ENCODE measurements around the gene TMPO. TPM values are rescaled to one million over a fixed set of nuclear protein-coding genes. Genes with fewer than 3 reads are reported as not detected.
A peak's percentile ranks its signal among the peaks of the same experiment; 100 is the strongest.

Gene TMPO
- total and polyA plus RNA-seq, 10 of the 15 experiments (the other 5 are each of a cell fraction or from before 2014, with no cell fraction given), result 79.8 to 246 (median 179) TPM

GRCh38 chr12:98516111-98516873, 902 bp downstream of the TMPO start (continued):
- TF ChIP-seq ZNF592 (IDR thresholded peaks at IDR 0.05), result peak; percentile 45; the same call in 1 of the 2 replicates
- peak; percentile 81 for TF ChIP-seq RFX5 (IDR thresholded peaks at IDR 0.05; ENCODE audit: low read depth, low read length)
- TF ChIP-seq SMARCA5 (IDR thresholded peaks at IDR 0.05), result peak; percentile 45
- peak; percentile 56; the same call in 1 of the 2 replicates for TF ChIP-seq SMC3 (IDR thresholded peaks at IDR 0.05; ENCODE audit: borderline replicate concordance, low read length)
- TF ChIP-seq ZBTB33 (IDR thresholded peaks at IDR 0.05), result no peak
- TF ChIP-seq RBBP5 (conservative IDR thresholded peaks at IDR 0.05), result no peak
- TF ChIP-seq SPI1 (IDR thresholded peaks at IDR 0.05; ENCODE audit: borderline replicate concordance, insufficient read depth, low read depth, low read length), result peak; percentile 42; the same call in 1 of the 2 replicates
- TF ChIP-seq BCL3 (IDR thresholded peaks at IDR 0.05; ENCODE audit: borderline replicate concordance, insufficient read depth, low read depth, low read length, poor library complexity, severe bottlenecking), result peak; percentile 60
- peak; percentile 86 for TF ChIP-seq MLLT1 (IDR thresholded peaks at IDR 0.05)
- peak; percentile 87 for TF ChIP-seq ZNF687 (IDR thresholded peaks at IDR 0.05)
- peak; percentile 56; the same call in 1 of the 2 replicates for TF ChIP-seq NFIC (IDR thresholded peaks at IDR 0.05; ENCODE audit: low read depth, low read length)
- peak; percentile 66; the same call in 1 of the 2 replicates for TF ChIP-seq NFYB (IDR thresholded peaks at IDR 0.05; ENCODE audit: insufficient read depth, low read depth, low read length)
- TF ChIP-seq CBFB (IDR thresholded peaks at IDR 0.05; ENCODE audit: low read depth), result peak; percentile 47; the same call in 1 of the 2 replicates
- peak; percentile 36 to 61; a peak in 1 of 4 replicates for TF ChIP-seq BHLHE40 (IDR thresholded peaks at IDR 0.05; ENCODE audit: borderline replicate concordance in 1 of 2, low read depth in 2 of 2, low read length in 1 of 2)

Measured in GM12878 (cell line).